ENCODE measurements around the gene SLC7A5.
"Not testable (repeated sequence)": the region's sequence is repeated elsewhere in the genome, so short reads cannot be mapped to it uniquely, and the experiment has no call there.

The SLC7A5 gene

DNA sequence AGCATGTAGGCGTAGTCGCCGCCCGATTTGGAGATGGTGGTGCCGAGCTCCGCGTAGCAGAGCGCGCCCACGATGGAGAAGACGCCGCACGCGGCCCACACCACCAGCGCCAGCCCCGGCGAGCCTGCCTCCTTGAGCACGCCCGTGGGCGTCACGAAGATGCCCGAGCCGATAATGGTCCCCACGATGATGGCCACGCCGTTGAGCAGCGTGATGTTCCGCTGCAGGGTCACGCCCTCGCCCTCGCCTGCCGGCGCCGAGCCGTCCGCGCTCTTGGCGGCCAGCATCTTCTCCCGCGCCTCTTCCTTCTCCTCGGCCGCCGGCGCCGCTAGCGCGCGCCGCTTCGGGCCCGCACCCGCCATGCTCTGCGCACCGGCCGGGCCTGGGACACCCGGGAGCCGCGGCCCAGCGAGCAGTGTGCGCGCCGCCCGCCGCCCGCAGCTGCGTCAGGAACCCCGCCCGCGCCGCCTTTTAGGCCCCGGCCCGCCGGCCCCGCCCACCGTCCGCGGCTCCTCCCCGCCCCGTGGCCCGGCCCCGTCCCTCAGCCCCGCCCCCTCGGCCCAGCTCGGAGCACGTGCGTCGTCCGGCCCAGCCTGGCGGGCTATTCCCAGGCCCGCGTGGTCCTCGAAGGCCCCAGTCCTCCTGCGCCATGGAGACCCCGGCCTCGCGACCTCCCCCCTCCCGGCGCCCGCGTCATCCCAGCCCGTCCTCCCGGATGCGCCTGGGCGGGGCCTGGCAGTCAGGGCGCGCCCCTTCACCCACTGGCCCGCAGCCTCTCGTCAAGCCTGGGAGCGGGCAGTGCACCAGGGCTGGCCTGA is at the start of gene SLC7A5:
TSS of gene SLC7A5 (minus strand) at position 447 of the 818 bp plus-strand sequence. CDS start at position 362, 85 bp downstream.
- in situ Hi-C loops (cut with MboI; ENCODE audit: low sequenced_read_pairs), result not testable (repeated sequence)

GRCh38 chr16:87918338-87918737 is 49.0 kb upstream of the SLC7A5 start:
- in situ Hi-C loops (cut with MboI; ENCODE audit: low sequenced_read_pairs), result no loop called here

GRCh38 chr16:87917503-87917902 is 48.2 kb upstream of the SLC7A5 start:
- in situ Hi-C loops (cut with MboI; ENCODE audit: low sequenced_read_pairs), result no loop called here

DNA sequence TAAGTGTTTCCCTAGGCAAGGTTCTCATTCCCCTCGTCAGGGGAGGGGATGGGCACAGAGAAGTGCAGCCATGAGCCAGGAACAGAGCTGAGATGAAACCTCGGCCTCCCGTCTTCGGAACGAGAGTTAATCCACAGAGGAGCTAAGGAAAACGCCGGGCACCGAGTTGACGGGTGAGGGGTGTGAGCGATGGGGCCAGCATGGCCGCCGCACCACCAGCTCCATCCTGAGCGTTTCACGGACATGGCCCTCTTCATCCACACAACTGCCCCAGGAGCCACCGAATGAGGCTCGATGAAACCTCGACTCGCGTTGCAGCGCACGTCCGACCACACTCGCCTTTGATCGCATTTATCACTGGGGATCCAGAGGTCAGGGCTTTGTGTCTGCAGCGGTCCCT is 45.5 kb upstream of the SLC7A5 start:
- in situ Hi-C loops (cut with MboI; ENCODE audit: low sequenced_read_pairs), result no loop called here

DNA sequence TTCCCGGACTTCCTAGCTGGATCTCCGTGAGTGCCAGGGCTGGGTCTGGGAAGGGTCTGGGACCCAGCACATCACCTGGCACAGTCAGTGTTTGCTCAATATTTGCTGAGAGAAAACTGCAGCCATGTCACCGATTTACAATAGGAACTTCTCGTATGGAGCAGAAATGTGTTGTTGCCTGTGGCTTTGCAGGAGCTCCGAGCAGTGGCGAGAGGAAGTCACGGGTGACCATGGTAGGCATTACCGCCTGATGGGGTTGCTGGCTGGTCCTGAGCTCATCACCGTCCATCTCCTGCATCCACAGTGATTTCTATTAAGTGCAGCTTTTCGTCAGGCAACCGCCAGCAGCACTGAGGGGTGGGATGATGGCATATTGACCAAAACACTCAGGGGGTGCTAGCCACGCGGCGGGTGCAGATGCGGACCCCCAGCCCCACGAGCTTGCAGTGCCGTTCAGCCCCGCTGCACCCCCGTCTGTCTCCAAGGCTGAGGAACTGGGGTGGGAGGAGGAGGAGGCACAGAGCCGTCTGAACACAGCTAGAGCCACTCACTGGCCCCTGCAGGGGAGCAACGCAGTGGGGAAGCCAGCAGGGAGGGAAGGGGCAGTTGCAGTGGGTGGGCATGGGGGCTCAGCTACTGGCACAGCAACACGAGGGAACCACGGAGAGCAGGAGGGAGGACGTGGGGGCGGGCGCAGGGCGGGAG is 44.9 kb upstream of the SLC7A5 start:
- in situ Hi-C loops (cut with MboI; ENCODE audit: low sequenced_read_pairs), result not testable (repeated sequence)

DNA sequence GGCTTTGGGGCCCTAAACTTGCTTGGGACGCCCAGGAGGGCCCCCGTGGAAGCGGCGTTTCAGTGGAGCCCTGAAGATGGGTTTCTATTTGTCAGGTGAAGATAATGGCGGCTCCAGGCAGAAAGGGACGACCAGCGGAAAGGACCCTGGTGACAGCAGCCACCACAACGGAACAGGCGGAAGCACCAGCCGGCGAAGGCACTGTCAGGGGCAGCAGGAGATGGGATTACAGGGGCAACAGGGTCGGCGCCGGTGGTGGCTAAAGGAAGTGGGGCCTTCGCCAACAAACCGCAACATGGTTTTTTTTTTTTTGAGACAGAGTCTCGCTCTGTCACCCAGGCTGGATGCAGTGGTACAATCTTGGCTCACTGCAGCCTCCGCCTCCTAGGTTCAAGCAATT is 43.4 kb upstream of the SLC7A5 start:
- in situ Hi-C loops (cut with MboI; ENCODE audit: low sequenced_read_pairs), result not testable (repeated sequence)

DNA sequence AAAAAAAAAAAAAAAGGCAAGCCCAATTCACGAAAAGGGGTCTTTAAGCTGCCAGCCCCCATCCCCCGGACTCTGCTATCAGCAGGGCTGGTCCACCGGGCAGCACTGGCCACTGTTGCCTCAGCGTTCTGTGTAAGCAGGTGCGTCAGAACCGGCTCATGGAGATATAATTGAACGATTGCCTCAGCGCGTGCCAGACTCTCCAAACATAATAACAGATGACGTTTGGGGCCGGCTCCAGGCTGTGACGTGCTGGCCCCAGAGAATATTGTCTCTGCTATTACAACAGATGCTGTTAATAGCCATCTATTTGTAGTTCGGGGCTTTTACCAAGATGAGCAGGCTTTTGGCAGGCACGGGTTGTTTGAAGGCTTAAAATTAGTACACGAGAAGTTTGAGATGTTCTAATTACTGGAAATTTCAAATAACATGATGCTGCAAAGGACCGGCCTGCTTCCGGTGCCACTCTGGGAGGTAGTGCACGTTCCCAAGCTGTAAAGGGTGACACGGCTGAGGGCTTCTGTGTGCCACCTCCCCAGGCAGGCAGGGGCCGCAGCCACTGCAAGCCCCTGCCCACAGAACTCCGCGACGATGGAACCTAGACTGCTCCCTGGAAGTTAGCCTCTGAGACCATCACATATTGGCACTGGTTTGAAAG is 41.9 kb upstream of the SLC7A5 start:
- in situ Hi-C loops (cut with MboI; ENCODE audit: low sequenced_read_pairs), result not testable (repeated sequence)

DNA sequence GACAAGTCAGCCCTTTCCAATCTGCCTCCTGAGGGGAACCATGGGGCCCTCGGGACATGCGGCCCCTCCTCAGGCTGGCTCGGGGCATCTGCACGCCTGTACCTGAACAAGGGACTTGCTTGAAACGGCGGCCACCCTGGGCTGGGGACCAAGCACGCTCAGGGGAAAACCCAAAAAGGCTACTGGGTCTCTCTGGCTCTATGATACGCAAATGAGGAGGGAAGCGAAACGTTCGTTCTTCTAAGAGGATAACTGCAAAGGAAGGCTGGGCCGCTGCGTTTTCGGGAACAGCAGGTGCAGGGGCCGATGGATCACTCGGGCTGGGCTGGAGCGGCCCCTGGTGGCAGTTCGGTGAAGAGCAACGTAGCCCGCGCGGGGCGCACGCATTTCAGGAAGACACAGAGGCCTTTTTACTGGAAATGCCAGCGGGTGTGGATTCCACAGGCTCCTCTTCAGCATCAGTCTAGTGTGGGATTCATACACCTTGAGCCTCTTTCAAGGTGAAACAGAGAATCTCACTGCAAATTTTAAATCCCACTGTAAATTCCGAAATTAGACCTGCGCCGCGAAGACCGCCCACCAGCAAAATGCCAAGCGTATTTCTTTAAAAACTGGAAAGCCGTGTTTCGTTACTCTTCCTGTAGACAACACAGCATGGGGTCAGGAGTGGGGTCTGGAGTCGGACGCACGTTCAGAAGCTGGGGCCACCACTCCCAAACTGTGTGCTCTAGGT is 40.1 kb upstream of the SLC7A5 start:
- in situ Hi-C loops (cut with MboI; ENCODE audit: low sequenced_read_pairs), result not testable (repeated sequence)

DNA sequence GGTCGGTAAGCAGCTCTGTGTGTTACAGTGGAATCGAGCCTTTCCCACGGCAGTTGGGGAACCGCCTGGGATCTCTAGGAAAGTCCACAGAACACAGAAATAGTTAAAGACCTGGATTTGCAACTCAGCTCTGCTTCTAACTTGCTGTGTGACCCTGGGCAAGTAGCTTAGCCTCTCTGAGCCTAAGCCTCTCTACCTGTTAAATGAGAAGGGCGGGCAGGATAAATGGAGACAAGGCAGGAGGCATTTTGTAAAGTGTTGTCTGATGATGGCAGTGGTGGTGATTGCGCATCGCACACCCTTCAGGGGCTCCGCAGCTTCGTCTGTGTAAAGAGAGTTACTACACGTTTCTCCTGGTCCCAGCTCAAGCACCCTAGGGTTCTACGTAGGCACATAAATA is 38.8 kb upstream of the SLC7A5 start:
- in situ Hi-C loops (cut with MboI; ENCODE audit: low sequenced_read_pairs), result not testable (repeated sequence)

DNA sequence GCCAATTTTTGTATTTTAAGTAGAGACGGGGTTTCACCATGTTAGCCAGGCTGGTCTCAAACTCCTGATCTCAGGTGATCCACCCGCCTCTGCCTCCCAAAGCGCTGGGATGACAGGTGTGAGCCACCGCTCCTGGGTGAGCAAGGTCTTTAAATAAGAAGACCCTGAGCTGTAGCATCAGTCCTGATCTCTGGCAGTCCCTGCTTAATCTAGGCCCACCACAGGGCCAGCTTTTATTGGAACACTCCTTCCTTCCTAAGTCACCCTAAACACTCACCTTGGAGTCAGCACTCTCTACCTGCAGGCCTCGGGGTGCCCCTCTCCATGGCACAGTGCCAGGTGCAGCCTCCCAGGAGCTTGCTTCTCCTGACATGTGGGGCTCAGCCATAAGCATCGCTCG is 36.2 kb upstream of the SLC7A5 start:
- in situ Hi-C loops (cut with MboI; ENCODE audit: low sequenced_read_pairs), result not testable (repeated sequence)

DNA sequence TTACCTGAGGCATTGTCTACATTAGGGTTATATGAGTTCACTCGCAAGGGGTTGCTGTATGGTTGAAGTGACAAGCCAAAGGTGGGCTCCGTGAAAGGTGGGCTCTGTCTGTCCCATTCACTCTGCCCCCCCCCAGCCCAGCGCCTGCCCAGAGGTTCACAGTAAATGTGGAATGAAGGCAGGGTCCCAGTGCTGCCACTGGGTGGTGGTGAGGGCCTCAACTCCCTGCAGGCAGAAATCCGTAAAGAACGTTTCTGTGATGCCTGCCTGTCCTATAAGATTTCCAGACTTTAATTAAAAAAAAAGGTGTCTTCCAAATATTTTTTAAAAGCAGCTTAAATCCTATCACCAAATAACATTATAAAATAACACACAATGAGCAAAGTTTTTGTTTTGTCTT is 35.7 kb upstream of the SLC7A5 start:
- in situ Hi-C loops (cut with MboI; ENCODE audit: low sequenced_read_pairs), result not testable (repeated sequence)

DNA sequence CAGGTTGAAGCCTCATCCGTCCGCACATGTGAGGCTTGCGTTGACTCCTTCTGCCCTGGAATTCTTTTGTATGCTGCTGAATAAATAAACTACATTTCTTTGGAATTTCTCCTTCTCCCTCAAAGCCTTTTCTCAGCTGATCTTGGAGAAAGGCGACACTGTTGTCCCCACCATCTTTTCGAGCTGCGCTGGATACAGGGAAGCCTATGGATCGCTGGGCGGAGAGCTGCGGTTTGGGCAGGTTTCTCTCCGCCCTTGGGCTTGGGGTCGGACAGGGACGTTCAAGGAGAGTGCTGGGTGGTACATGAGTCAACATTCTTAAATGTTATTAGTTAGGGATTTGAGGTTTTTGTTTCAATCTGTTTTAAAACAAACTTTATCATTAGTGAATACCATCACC is 31.2 kb upstream of the SLC7A5 start:
- in situ Hi-C loops (cut with MboI; ENCODE audit: low sequenced_read_pairs), result not testable (repeated sequence)

- in situ Hi-C loops (cut with MboI; ENCODE audit: low sequenced_read_pairs), result no loop called here
These were observed 28.5 kb upstream of the SLC7A5 start for GRCh38 chr16:87897521-87898505.

GRCh38 chr16:87896924-87897520 is 27.7 kb upstream of the SLC7A5 start:
- in situ Hi-C loops (cut with MboI; ENCODE audit: low sequenced_read_pairs), result not testable (repeated sequence)

DNA sequence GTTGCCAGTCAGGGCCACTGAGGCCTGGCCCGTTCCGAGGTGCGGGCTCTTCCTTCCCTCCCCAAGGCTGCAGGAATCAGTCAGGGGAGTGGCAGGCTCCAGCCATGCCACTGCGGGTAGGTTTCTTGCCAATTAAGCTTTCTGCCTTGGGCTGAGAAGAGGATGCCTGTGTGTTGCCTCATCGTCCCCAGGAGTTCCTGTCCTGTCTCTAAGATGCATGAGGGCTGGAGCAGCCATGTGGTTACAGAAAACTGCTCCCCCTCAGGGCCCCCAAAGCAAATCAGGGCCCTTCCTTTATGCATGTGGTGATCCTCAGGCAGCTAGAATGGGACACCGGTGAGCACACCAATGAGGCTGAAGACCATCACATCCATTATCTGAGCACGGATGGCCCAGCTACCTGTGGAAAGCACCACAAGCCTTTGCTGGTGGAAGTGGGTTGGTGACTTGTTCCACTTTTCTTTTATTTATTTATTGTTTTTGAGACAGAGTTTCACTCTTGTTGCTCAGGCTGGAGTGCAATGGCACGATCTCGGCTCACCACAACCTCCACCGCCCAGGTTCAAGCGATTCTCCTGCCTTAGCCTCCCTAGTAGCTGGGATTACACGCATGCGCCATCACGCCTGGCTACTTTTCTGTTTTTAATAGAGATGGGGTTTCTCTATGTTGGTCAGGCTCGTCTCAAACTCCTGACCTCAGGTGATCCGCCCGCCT is 27.0 kb upstream of the SLC7A5 start:
- in situ Hi-C loops (cut with MboI; ENCODE audit: low sequenced_read_pairs), result not testable (repeated sequence)

- in situ Hi-C loops (cut with MboI; ENCODE audit: low sequenced_read_pairs), result no loop called here
These were observed 26.4 kb upstream of the SLC7A5 start for GRCh38 chr16:87895641-87896141.

GRCh38 chr16:87894005-87894404 is 24.7 kb upstream of the SLC7A5 start:
- in situ Hi-C loops (cut with MboI; ENCODE audit: low sequenced_read_pairs), result not testable (repeated sequence)

- in situ Hi-C loops (cut with MboI; ENCODE audit: low sequenced_read_pairs), result no loop called here
These were observed 22.5 kb upstream of the SLC7A5 start for GRCh38 chr16:87891764-87892163.

DNA sequence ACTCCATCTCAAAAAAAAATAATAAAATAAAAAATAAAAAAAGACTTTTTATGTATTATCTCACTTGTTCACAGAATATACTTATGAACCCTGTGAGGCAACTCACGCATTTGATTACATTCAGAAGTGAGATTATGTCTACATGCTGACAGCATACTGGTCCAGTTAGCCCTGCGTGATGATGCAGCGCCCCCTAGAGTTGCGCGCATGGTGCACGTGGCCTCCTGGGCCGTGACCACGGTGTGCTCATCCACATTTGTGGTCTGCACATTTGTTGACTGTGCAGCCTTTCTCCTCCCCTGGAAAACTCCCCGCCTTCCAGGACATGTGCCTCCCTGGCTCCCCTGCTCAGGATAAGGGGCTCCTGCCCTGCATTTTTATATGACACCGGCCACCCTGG is 20.5 kb upstream of the SLC7A5 start:
- in situ Hi-C loops (cut with MboI; ENCODE audit: low sequenced_read_pairs), result not testable (repeated sequence)

Data from HL-60/S4 treated with retinoic acid at 250 ng/mL for 4 days and 3 days (cell line).